Measurements from ENCODE around the gene UGT1A3. TPM values are rescaled to one million over a fixed set of nuclear protein-coding genes. Genes with fewer than 3 reads are reported as not detected.

The UGT1A3 gene
- total and polyA plus RNA-seq, 10 of the 15 experiments (the other 5 are each of a cell fraction or from before 2014, with no cell fraction given) = not detected

GRCh38 chr2:233764761-233765160, 35.9 kb downstream of the UGT1A3 start (continued):
- no peak for TF ChIP-seq MYC (IDR thresholded peaks at IDR 0.05; ENCODE audit: insufficient read depth, insufficient read length, insufficient replicate concordance, low read length, severe bottlenecking)
- no peak for TF ChIP-seq NR2C1 (IDR thresholded peaks at IDR 0.05)

GRCh38 chr2:233766416-233766815, 37.6 kb downstream of the UGT1A3 start:
- no peak for ATAC-seq
- SMC1A ChIA-PET (ENCODE audit: uncharacterized antibody, unreplicated experiment) = no interaction called here
- BruUV-seq (replicated peaks) = no TSS peak
- Histone ChIP-seq H3K27me3 (replicated peaks in 1 of 2; ENCODE audit: control insufficient read depth in 2 of 2, insufficient read depth in 2 of 2, low read length in 1 of 2) (peaks cover 0 to 3% of the 10 kb centered on the region in 2 experiments; a peak in 1 of 4 replicates), H3K4me2 (ENCODE audit: control insufficient read depth, insufficient read depth) (no peak overlapping the region), H3K79me2 (ENCODE audit: control insufficient read depth, insufficient read depth, low read length) (no peaks in the 10 kb centered on the region), H4K20me1 (ENCODE audit: control insufficient read depth, insufficient read depth) (no peaks in the 10 kb centered on the region), H3K9ac (ENCODE audit: control insufficient read depth, insufficient read depth, low read length) (no peak overlapping the region), H3K9me3 (replicated peaks; ENCODE audit: control insufficient read depth, insufficient read depth, low read length) (no peaks in the 10 kb centered on the region), H2AFZ (ENCODE audit: control insufficient read depth, low read depth, low read length) (no peak overlapping the region), H3K4me1 (ENCODE audit: control insufficient read depth, insufficient read depth, low read length) (no peaks in the 10 kb centered on the region), H3K36me3 (ENCODE audit: control insufficient read depth in 2 of 2, insufficient read depth in 2 of 2, low read length in 1 of 2) (no peaks in the 10 kb centered on the region), H3K27ac (ENCODE audit: control insufficient read depth, insufficient read depth) (no peak overlapping the region), H3K4me3 (no peak overlapping the region)
- RAD21 ChIA-PET (ENCODE audit: unreplicated experiment) = no interaction called here
- DNase-seq (ENCODE audit: low read depth, low spot score) = no peak
- intact Hi-C loops (cut with micrococcal nuclease; ENCODE audit: unreplicated experiment) (no loop called here), in situ Hi-C loops (cut with MboI) (no loop called here)
- 21% methylated on average over 4 of the region's 4 CpGs for WGBS (ENCODE audit: insufficient coverage, insufficient replicate concordance, low lambda C conversion rate, missing lambda C conversion rate)
- FAIRE-seq = no peak
- POLR2A ChIA-PET = no interaction called here
- no peak for TF ChIP-seq BCL11A (IDR thresholded peaks at IDR 0.05; ENCODE audit: low read depth, low read length)
- no peak for TF ChIP-seq TCF3 (IDR thresholded peaks at IDR 0.05; ENCODE audit: borderline replicate concordance, insufficient read depth, low read depth, low read length)
- no peak for TF ChIP-seq STAT1 (conservative IDR thresholded peaks at IDR 0.05)
- no peak for TF ChIP-seq ESRRA (IDR thresholded peaks at IDR 0.05; ENCODE audit: low read length)
- no peak for TF ChIP-seq PBX3 (IDR thresholded peaks at IDR 0.05; ENCODE audit: insufficient replicate concordance, low read depth, low read length)
- TF ChIP-seq USF1 (IDR thresholded peaks at IDR 0.05; ENCODE audit: borderline replicate concordance, extremely low read length, insufficient read depth, low read depth, low read length) = no peak
- no peak for TF ChIP-seq ZBTB4 (CRISPR knock-in tag; IDR thresholded peaks at IDR 0.05)
- no peak for TF ChIP-seq TCF7 (IDR thresholded peaks at IDR 0.05; ENCODE audit: borderline replicate concordance)
- no peak for TF ChIP-seq RELA (IDR thresholded peaks at IDR 0.05; ENCODE audit: borderline replicate concordance, partially characterized antibody)
- no peak for TF ChIP-seq MYC (IDR thresholded peaks at IDR 0.05; ENCODE audit: insufficient read depth, insufficient read length, insufficient replicate concordance, low read length, severe bottlenecking)
- no peak for TF ChIP-seq RUNX3 (IDR thresholded peaks at IDR 0.05; ENCODE audit: low read length)
- no peak for TF ChIP-seq ZNF24 (IDR thresholded peaks at IDR 0.05)
- no peak for TF ChIP-seq PML (IDR thresholded peaks at IDR 0.05; ENCODE audit: low read length)
- TF ChIP-seq FOS (IDR thresholded peaks at IDR 0.05; ENCODE audit: borderline replicate concordance, extremely low read depth, insufficient read length) = no peak
- TF ChIP-seq SREBF1 (IDR thresholded peaks at IDR 0.05; ENCODE audit: low read length) = no peak
- TF ChIP-seq CREB1 (IDR thresholded peaks at IDR 0.05; ENCODE audit: low read depth) = no peak
- CTCF ChIA-PET = interaction anchor here (1.0 kb wide), 1 partner anchor 54 kb away, joined by 3 read pairs; no protein-coding TSS in a partner anchor

Measured in GM12878 (cell line).